SK-N-SH (cell line): ENCODE measurements around the gene TNFAIP2. TPM values are rescaled to one million over a fixed set of nuclear protein-coding genes. Genes with fewer than 3 reads are reported as not detected.

Experiments
- CTCF ChIA-PET: fragments of 300-600, 350-600 bp; formaldehyde crosslinking; extraction: SDS; loops from one replicate; lab custom pipeline; 2021; lab: Yijun Ruan, JAX
- POLR2A ChIA-PET: fragments of 350-600 bp; sonication (Branson Sonifier 250); formaldehyde crosslinking; extraction: SDS; loops from one replicate; lab custom pipeline; 2020; ENCODE audit warnings: antibody characterized with exemption, inconsistent platforms; lab: Yijun Ruan, JAX
- DNase-seq: peaks from one replicate; pipeline ENCODE4 v3.0.0; 2012
- H2AFZ ChIP-seq: fragments of 200-600 bp; sonication (generic); 2 replicates; pipeline ENCODE4 v1.8.1; 2016; ENCODE audit warnings: antibody characterized with exemption, mild to moderate bottlenecking, low read depth
- H3F3A ChIP-seq: fragments of 200-600 bp; sonication (generic); replicated peaks from 2 replicates; pipeline ENCODE3; 2016; ENCODE audit warnings: antibody characterized with exemption, mild to moderate bottlenecking; ENCODE audit not compliant: insufficient read depth
- H3K27ac ChIP-seq, 2 experiments: fragments of 200-500 bp in 1 of 2; fragments of 200-600 bp in 1 of 2; sonication (Bioruptor generic) in 1 of 2; sonication (generic), shearing (Covaris generic) in 1 of 2; 2 replicates each; pipeline versions ENCODE4 v1.5.1 to v1.6.1; 2014 to 2016; ENCODE audit warnings: low read depth in 2 of 2, inconsistent platforms in 1 of 2, low read length in 1 of 2, mild to moderate bottlenecking in 1 of 2, mixed read lengths in 1 of 2
- H3K27me3 ChIP-seq: fragments of 200-600 bp; sonication (generic), shearing (Covaris generic); 2 replicates; pipeline ENCODE4 v1.6.1; 2016; ENCODE audit warnings: mixed run types; ENCODE audit not compliant: insufficient read depth
- H3K36me3 ChIP-seq, 2 experiments: fragments of 200-500 bp in 1 of 2; fragments of 200-600 bp in 1 of 2; sonication (Bioruptor generic) in 1 of 2; sonication (generic) in 1 of 2; replicated peaks in 1 of 2; 2 replicates each; pipeline versions ENCODE3 to v1.5.1; 2014 to 2016; ENCODE audit warnings: low read length in 1 of 2, mild to moderate bottlenecking in 1 of 2; ENCODE audit not compliant: insufficient read depth in 2 of 2, control insufficient read depth in 1 of 2
- H3K4me1 ChIP-seq, 2 experiments: fragments of 200-500 bp in 1 of 2; fragments of 200-600 bp in 1 of 2; sonication (Bioruptor generic) in 1 of 2; sonication (generic), shearing (Covaris generic) in 1 of 2; 2 replicates each; pipeline versions ENCODE4 v1.5.1 to v1.6.1; 2014 to 2016; ENCODE audit warnings: low read depth in 1 of 2, low read length in 1 of 2, mixed run types in 1 of 2; ENCODE audit not compliant: insufficient read depth in 2 of 2, control insufficient read depth in 1 of 2
- H3K4me2 ChIP-seq: fragments of 200-600 bp; sonication (generic), shearing (Covaris generic); 2 replicates; pipeline ENCODE4 v1.6.1; 2017; ENCODE audit warnings: mixed run types
- H3K4me3 ChIP-seq, 2 experiments: fragments of 200-500 bp in 1 of 2; fragments of 200-600 bp in 1 of 2; sonication (Bioruptor generic) in 1 of 2; sonication (generic), shearing (Covaris generic) in 1 of 2; 2 replicates each; pipeline versions ENCODE4 v1.5.1 to v1.8.1; 2014 to 2016; ENCODE audit warnings: low read depth in 2 of 2, inconsistent platforms in 1 of 2, low read length in 1 of 2, mild to moderate bottlenecking in 1 of 2, mixed read lengths in 1 of 2, moderate library complexity in 1 of 2
- H3K79me2 ChIP-seq: fragments of 200-600 bp; sonication (generic); 2 replicates; pipeline ENCODE4 v1.8.1; 2017; ENCODE audit warnings: mild to moderate bottlenecking; ENCODE audit not compliant: insufficient read depth
- H3K9ac ChIP-seq: fragments of 200-600 bp; sonication (generic); 2 replicates; pipeline ENCODE4 v1.6.1; 2017; ENCODE audit warnings: mixed run types
- H3K9me2 ChIP-seq: fragments of 200-600 bp; sonication (generic); 2 replicates; pipeline ENCODE4 v1.6.1; 2017; ENCODE audit warnings: mixed run types
- H3K9me3 ChIP-seq: fragments of 200-600 bp; sonication (generic); 2 replicates; pipeline ENCODE4 v1.6.1; 2017; ENCODE audit warnings: mixed run types, mild to moderate bottlenecking, moderate library complexity
- H4K20me1 ChIP-seq: fragments of 200-600 bp; sonication (generic); 2 replicates; pipeline ENCODE4 v1.6.1; 2017; ENCODE audit warnings: mild to moderate bottlenecking, mixed run types; ENCODE audit not compliant: insufficient read depth
- CHD2 ChIP-seq: fragments of 150-350 bp; IDR thresholded peaks from 2 replicates; pipeline ENCODE4 v1.6.1; 2018; ENCODE audit warnings: low read length; ENCODE audit not compliant: partially characterized antibody
- ELF1 ChIP-seq: IDR thresholded peaks from 2 replicates; pipeline ENCODE4 v1.4.0; 2012
- EP300 ChIP-seq, 2 experiments: IDR thresholded peaks; 2 replicates each; pipeline versions ENCODE4 v1.4.0 to v1.6.1; 2012; ENCODE audit warnings: borderline replicate concordance in 1 of 2, low read depth in 1 of 2, low read length in 1 of 2
- FOSL2 ChIP-seq: IDR thresholded peaks from 2 replicates; pipeline ENCODE4 v1.4.0; 2012; ENCODE audit warnings: low read depth, mild to moderate bottlenecking, moderate library complexity, borderline replicate concordance
- FOXJ3 ChIP-seq: sonication (generic); formaldehyde crosslinking; IDR thresholded peaks from 2 replicates; pipeline ENCODE4 v1.5.1; 2020; ENCODE audit warnings: mild to moderate bottlenecking, missing genetic modification reagents
- GABPA ChIP-seq: IDR thresholded peaks from 2 replicates; pipeline ENCODE4 v1.4.0; 2012; ENCODE audit warnings: low read depth, mild to moderate bottlenecking
- GATA2 ChIP-seq: sonication (generic); formaldehyde crosslinking; IDR thresholded peaks from 2 replicates; pipeline ENCODE4 v1.5.0; 2020; ENCODE audit warnings: mild to moderate bottlenecking, missing genetic modification reagents
- JUND ChIP-seq: IDR thresholded peaks from 2 replicates; pipeline ENCODE4 v1.4.0; 2012
- MEF2A ChIP-seq: IDR thresholded peaks from 2 replicates; pipeline ENCODE4 v1.4.0; 2012; ENCODE audit warnings: low read depth, borderline replicate concordance
- RAD21 ChIP-seq: IDR thresholded peaks from 2 replicates; pipeline ENCODE4 v1.6.1; 2012; ENCODE audit warnings: mild to moderate bottlenecking, low read length
- RCOR1 ChIP-seq: fragments of 150-350 bp; IDR thresholded peaks from 2 replicates; pipeline ENCODE4 v1.6.1; 2017; ENCODE audit warnings: antibody characterized with exemption, low read length
- SIN3A ChIP-seq: IDR thresholded peaks from 2 replicates; pipeline ENCODE4 v1.6.1; 2012; ENCODE audit warnings: low read depth, mild to moderate bottlenecking, low read length, moderate library complexity, borderline replicate concordance
- TCF12 ChIP-seq: IDR thresholded peaks from 2 replicates; pipeline ENCODE4 v1.4.0; 2012
- TEAD4 ChIP-seq: IDR thresholded peaks from 2 replicates; pipeline ENCODE4 v1.4.0; 2012; ENCODE audit warnings: mild to moderate bottlenecking, borderline replicate concordance; ENCODE audit not compliant: insufficient read depth
- YY1 ChIP-seq: IDR thresholded peaks from 2 replicates; pipeline ENCODE4 v1.4.0; 2012; ENCODE audit warnings: low read depth, mild to moderate bottlenecking
- WGBS: methylation state at CpG from one replicate; pipeline ENCODE4 v1.1.6; 2017; ENCODE audit warnings: low lambda C conversion rate; 5-methylcytosine and 5-hydroxymethylcytosine counted together
- polyA plus RNA-seq, 3 experiments: library from polyadenylated mRNA; depleted of rRNA; stranded (reverse); fragments of >200 nt; gene quantifications; 2 replicates each; pipeline ENCODE4 v1.2.3, GENCODE V29; 2012
- TF ChIP-seq, protein P1 (sequence below): IDR thresholded peaks from 2 replicates; pipeline ENCODE4 v1.4.0; 2012; ENCODE audit warnings: low read depth, borderline replicate concordance
- TF ChIP-seq, protein P2 (sequence below): IDR thresholded peaks from 2 replicates; pipeline ENCODE4 v1.4.0; 2012; ENCODE audit warnings: low read depth, borderline replicate concordance
- TF ChIP-seq, protein P3 (sequence below): fragments of 200-600 bp; sonication (generic); IDR thresholded peaks from 2 replicates; pipeline ENCODE4 v1.6.1; 2017; ENCODE audit warnings: antibody characterized with exemption, mild to moderate bottlenecking, moderate library complexity

TNFAIP2 gene
- polyA plus RNA-seq, 1 of the 3 experiments (the other 2 are of a cell fraction), result 16.0 TPM

DNA sequence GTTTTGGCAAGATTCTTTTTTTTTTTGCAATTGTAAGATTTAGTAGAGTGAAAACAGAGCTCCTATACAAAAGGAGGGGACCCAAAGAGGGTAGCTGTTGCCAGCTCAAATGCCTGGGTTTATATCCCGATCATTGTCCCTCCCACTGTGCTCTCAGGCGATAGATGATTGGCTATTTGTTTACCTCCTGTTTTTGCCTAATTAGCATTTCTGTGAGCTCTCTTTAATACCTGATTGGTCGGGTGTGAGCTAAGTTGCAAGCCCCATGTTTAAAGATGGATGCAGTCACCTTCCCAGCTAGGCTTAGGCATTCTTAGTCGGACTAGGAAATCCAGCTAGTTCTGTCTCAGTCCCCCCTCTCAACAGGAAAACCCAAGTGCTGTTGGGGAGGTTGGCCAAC is 26.9 kb upstream of the TNFAIP2 start:
- Histone ChIP-seq H3K36me3 (no peaks in the 10 kb centered on the region), H3F3A (peaks cover 4% of the 10 kb centered on the region), H3K9me3 (no peaks in the 10 kb centered on the region), H3K9me2 (no peaks in the 10 kb centered on the region), H3K4me2 (no peak overlapping the region)
- CTCF ChIA-PET, result interaction anchor here (1.0 to 3.6 kb wide), 4 partner anchors 9 to 402 kb away, joined by 3 to 46 read pairs (median 8); no protein-coding TSS in a partner anchor
- WGBS, result 70% methylated on average over 4 of the region's 4 CpGs
- TF ChIP-seq, protein P1, sequence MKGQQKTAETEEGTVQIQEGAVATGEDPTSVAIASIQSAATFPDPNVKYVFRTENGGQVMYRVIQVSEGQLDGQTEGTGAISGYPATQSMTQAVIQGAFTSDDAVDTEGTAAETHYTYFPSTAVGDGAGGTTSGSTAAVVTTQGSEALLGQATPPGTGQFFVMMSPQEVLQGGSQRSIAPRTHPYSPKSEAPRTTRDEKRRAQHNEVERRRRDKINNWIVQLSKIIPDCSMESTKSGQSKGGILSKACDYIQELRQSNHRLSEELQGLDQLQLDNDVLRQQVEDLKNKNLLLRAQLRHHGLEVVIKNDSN, result no peak
- TF ChIP-seq RCOR1, result no peak
- no peak for TF ChIP-seq TEAD4
- TF ChIP-seq YY1, result no peak
- TF ChIP-seq GABPA, result no peak
- no peak for TF ChIP-seq EP300 (IDR thresholded peaks at IDR 0.05; ENCODE audit: borderline replicate concordance in 1 of 2, low read depth in 1 of 2, low read length in 1 of 2)
- no peak for TF ChIP-seq FOXJ3 (CRISPR knock-in tag)
- TF ChIP-seq ELF1, result no peak
- no peak for TF ChIP-seq TCF12
- no peak for TF ChIP-seq CHD2
- no peak for TF ChIP-seq SIN3A
- TF ChIP-seq, protein P2, sequence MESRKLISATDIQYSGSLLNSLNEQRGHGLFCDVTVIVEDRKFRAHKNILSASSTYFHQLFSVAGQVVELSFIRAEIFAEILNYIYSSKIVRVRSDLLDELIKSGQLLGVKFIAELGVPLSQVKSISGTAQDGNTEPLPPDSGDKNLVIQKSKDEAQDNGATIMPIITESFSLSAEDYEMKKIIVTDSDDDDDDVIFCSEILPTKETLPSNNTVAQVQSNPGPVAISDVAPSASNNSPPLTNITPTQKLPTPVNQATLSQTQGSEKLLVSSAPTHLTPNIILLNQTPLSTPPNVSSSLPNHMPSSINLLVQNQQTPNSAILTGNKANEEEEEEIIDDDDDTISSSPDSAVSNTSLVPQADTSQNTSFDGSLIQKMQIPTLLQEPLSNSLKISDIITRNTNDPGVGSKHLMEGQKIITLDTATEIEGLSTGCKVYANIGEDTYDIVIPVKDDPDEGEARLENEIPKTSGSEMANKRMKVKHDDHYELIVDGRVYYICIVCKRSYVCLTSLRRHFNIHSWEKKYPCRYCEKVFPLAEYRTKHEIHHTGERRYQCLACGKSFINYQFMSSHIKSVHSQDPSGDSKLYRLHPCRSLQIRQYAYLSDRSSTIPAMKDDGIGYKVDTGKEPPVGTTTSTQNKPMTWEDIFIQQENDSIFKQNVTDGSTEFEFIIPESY, result no peak
- no peak for TF ChIP-seq GATA2 (CRISPR knock-in tag)
- TF ChIP-seq, protein P3, sequence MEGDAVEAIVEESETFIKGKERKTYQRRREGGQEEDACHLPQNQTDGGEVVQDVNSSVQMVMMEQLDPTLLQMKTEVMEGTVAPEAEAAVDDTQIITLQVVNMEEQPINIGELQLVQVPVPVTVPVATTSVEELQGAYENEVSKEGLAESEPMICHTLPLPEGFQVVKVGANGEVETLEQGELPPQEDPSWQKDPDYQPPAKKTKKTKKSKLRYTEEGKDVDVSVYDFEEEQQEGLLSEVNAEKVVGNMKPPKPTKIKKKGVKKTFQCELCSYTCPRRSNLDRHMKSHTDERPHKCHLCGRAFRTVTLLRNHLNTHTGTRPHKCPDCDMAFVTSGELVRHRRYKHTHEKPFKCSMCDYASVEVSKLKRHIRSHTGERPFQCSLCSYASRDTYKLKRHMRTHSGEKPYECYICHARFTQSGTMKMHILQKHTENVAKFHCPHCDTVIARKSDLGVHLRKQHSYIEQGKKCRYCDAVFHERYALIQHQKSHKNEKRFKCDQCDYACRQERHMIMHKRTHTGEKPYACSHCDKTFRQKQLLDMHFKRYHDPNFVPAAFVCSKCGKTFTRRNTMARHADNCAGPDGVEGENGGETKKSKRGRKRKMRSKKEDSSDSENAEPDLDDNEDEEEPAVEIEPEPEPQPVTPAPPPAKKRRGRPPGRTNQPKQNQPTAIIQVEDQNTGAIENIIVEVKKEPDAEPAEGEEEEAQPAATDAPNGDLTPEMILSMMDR, result no peak
- TF ChIP-seq MEF2A, result no peak
- TF ChIP-seq FOSL2, result no peak
- no peak for TF ChIP-seq JUND
- TF ChIP-seq RAD21, result no peak
- TF ChIP-seq, all 33 proteins: peak for 0
- Histone ChIP-seq H3K27me3 (no peaks in the 10 kb centered on the region), H3K27ac (no peak overlapping the region), H4K20me1 (no peaks in the 10 kb centered on the region), H3K4me3 (no peak overlapping the region), H2AFZ (no peak overlapping the region), H3K9ac (no peak overlapping the region), H3K79me2 (no peaks in the 10 kb centered on the region), H3K4me1 (no peaks in the 10 kb centered on the region; a peak in 1 of 4 replicates)
- POLR2A ChIA-PET, result no interaction called here
- no peak for DNase-seq
